Colon (tissue), 2 donors: ENCODE measurements around the gene DUSP28.
"Not testable (repeated sequence)": the region's sequence is repeated elsewhere in the genome, so short reads cannot be mapped to it uniquely, and the experiment has no call there.

Source experiments
- FAIRE-seq: peaks from 2 replicates; lab custom pipeline; 2012; peaks lifted over from hg19 to GRCh38; lab: Jason Lieb, UNC
- donor health status: control.
- donor health status: control.

DUSP28 gene

DNA sequence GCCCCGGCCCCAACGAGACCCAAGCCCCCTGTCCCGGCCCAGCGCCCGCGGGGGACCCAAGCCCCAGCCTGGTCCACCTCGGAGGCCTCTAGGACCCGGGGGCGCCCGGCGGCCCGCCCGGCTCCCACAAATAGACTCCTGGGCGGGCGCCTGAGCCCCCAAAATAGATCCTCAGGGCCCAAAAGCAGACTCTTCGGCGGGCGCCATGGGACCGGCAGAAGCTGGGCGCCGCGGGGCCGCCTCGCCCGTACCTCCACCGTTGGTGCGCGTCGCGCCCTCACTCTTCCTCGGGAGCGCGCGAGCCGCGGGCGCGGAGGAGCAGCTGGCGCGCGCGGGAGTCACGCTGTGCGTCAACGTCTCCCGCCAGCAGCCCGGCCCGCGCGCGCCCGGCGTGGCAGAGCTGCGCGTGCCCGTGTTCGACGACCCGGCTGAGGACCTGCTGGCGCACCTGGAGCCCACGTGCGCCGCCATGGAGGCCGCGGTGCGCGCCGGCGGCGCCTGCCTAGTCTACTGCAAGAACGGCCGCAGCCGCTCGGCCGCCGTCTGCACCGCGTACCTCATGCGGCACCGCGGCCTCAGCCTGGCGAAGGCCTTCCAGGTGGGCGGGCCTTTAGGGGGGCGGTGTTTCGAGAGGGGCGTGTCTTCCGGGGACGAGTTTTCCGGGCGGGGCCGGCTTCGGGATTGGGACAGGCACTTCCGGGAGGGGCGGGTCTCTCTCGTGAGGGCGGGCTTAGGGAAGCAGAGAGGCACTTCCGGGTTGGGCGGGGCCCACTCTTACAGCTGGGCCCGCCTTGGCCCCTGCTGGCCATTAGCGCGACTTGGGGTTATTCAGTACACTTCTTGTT, 545 bp downstream of the DUSP28 start:
- FAIRE-seq, result no peak

DNA sequence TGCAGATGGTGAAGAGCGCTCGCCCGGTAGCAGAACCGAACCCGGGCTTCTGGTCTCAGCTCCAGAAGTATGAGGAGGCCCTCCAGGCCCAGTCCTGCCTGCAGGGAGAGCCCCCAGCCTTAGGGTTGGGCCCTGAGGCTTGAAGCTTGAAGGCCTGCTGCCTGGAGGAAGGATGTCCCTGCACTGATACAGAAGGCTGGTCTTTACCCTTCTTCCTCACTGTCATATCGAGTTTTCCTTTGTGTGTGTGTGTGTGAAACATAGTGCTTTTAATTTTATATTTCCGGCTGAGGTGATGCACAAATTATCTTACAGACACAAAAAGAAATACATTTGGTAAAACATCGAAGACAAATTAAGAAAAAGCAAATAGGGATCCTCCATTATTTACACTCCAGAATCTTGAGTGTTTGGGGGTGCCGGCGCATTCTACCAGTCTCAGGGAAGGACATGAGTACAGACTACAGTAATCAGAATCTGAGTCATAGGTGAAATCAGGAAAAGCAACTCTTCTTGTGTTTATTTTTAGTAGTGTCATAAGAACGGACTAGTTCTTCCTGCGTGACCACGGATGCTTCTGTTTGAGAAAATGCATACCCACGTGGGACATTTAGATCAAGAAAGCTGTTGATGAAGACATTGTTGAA, 1.3 kb downstream of the DUSP28 start:
- no peak for FAIRE-seq

DNA sequence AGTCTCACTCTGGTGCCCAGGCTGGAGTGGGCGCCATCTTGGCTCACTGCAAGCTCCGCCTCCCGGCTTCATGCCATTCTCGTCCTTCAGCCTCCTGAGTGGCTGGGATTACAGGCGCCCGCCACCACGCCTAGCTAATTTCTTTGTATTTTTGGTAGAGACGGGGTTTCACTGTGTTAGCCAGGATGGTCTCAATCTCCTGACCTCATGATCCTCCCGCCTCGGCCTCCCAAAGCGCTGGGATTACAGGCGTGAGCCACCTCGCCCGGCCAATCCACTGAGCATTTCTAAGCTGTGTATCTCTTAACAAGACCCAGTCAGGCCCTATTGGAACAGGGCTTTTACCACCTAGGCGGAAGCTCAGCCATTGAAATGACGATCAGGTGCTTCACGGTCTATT, 3.1 kb downstream of the DUSP28 start:
- not testable (repeated sequence) for FAIRE-seq

DNA sequence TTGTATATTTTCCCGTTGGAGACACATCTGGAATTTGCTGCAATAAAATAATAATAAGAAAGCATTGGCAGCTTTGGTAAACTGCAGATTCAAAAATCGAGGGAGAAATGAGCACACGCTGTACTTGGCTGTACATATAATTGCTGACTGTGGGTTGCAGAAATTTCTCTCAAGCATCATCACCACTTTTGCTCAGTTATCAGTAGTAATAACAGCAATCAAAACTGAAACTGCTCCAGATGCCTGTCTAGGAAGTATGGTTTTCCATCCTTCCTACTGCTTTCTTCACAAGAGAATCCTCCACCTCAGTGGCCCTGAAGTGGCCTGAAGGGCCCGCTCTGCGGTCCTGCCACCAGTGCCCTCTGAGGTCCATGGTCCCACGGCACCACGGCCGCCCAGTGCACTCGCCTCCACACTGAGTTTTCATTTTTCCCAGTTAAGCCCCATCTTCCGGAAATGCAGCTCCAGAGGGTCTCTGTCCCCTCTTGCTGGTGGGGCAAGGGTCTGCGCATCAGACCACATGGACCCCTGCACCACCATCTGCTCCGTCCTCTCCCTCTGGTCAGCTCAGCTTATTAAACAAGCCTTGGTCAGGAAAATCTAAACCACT, 3.9 kb downstream of the DUSP28 start:
- FAIRE-seq, result no peak

DNA sequence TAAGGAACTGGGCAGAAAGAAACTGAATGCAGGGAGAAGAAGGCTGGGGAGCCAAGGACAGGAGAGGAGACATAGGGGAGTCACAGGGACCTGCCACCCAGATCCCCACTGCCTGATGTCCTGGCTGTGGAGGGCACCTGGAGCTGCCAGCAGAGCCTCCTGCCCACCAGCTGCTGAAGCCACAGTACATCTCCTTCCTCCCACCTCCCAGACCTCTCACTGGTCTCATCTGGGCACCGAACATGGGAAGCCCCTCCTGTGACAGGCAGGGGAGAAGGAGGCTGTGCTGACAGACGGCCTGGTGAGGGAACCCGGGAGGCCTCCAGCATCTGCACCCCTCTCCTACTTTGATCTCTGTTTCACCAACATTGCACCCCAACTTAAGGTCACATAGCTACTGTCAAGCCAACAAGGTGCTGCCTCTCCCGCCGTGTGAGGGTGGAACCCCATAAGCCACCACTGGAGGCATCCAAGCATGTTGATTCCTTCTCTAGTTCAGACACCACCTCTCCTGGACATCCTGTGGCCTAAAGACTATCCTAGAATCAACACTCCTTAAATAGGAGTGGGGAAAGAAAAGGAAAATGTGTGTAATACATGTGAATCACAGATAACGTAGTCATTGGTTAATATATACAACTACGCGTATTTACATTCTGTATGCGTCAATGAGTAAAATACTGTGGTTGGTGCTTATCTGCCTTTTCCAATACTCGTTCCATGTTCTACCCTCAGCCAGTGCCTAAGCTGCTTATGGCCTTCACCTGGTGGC, 4.6 kb downstream of the DUSP28 start:
- no peak for FAIRE-seq

DNA sequence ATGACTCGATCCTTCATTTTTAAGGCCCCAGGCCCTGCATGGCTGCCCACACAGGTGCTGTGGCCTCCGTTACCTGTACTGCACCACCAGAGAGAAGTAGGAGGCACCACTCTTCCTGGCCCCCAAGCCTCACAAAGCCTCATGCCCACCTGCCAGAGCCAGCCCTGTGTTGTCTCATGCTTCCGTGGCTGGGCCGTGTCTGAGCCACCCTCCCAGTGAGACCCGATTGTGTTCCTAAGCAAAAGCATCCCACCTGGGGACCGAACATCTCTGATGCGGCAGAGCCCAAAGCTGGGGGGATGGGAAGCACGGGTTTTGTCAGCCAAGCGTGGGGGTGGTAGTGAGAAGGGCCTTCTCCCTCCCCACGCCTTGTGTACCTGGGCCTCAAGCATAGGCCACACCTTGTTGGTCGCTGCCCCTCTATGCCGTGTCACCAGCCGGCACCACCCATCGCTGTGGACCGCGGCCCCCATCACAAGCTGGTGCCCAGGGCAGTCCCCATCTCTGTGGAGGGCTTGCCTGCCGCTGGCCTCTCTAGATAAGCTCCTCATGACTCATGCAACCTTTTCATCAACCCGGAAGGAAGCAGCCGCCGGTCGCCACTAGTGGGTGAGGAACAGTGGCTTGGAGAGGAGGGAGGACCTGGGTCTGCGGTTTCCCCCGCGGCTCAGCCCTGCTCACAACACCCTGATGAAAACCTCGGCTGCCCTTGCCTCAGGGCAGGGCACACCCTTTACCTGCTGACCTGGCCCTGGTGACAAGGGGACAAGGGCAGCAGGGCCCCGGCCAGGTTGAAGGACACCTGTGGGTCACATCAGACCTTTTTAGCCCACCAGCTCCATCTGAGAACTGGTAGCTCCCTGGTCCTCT, 5.4 kb downstream of the DUSP28 start:
- FAIRE-seq, result no peak

DNA sequence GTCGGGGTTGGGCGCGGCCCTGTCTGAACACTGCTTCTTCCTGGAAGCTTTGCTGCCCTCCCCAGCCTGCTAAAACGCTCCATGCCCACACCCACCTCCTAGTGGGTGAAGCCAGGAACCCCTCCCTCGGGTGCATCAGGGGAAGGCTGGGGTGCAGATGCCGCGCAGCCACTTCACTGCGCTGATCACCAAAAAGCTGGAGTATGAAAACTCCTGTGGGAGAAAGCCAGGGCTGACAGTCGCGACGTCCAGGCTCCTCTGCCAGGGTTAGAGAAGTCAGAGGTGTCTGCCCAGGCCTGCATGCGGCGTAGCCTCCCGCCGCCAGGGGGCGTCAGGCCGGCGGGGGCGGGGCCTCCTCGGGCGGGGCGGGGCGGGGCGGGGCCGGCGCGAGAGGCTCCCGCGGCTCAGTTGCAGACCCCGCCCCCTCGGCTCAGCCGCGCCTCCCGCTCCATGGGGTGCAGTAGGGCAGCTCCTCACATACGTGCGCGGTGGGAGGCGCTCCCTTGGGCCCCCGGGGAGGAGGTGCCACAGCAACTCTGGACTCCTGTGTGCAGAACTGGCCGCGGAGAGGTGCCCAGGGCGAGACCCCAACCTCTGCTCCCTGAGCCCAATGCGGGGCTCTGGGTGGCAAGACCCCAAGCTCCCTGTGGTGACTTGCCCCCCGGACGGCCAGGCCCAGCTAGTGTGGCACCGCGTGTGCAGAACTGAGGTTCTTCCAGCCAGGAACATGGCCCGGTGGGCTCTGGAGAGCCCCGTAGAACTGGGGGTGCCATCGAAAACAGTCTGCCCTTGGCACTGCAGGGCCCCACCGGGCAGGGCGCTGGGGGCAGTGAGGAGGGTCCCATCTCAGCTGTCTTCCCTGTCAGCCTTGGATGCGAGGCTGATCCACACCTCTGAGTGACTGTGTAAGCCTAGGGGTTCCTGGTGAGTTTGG, 6.3 kb downstream of the DUSP28 start:
- no peak for FAIRE-seq

DNA sequence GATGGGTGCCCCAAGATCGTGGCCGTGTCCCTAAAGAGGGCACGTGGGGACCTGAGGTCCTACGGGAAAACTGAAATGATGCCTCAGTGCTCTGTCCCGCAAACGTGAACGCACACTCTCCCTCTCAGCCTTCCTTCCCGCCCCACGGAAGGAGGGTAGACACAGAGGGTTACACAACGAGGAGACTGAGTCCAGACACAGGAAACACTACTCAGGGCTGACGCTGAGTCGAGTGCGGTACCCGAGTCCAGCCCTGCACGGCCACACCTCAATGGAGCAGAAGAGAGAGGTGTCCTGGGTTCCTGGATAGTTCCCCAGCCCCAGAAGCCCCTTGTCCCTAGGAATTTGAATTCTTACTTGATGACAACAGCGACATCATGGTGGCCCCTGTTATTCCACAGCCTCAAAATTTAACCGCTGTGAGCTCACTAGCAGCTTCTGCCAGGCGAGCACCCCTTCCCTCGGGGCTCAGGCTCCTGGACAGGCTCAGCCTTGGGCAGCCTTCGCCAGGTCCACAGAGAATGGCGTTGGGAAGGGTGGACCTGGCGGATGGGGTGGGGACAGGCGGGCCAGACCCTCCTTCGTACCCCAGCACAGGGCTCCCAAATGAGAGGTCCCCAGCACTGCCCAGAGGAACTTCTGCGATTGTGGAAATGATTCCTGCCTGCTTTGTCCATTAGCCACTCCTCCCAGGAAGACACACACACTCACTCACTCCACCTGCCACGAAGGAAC, 7.1 kb downstream of the DUSP28 start:
- no peak for FAIRE-seq

DNA sequence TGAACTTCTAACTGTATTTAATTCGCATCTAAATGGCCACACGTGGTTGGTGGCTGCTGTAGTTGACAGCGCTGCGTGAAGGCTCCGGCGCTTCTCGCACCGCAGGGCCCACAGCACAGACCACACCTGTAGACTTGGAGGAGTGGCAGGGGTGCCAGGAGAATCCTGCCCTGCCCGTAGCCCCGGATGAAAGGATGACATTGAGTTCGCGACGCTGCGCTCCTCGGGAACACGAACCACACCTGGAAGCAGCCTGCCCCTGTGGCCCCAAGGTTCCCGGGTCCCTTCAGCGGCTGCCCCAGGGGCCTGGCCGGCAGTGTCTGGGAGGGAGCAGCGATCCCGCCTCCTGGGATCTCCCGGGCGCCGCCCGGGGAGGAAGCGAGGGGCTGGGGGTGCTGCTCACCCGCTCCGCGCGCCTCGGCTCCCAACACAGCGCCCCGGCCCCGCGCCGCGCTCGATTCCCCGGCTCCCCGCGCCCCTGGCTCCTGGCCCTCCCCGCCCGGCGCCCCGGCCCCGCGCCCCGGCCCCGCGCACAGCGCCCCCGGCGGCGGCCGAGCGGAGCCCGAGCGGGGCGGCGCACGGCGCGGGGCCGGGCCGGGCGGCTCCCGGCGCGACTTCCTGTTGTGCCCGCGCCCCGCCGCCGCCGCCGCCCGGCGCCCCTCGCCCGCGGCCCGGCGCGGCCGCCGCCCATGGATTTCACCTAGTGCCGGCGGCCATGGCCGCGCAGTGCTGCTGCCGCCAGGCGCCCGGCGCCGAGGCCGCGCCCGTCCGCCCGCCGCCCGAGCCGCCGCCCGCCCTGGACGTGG, 7.9 kb downstream of the DUSP28 start, which contains the start of gene RNPEPL1:
Gene RNPEPL1 (plus strand): TSS at position 613 of the 806 bp plus-strand sequence. CDS start 103 bp downstream, at position 716.
- FAIRE-seq, result no peak

DNA sequence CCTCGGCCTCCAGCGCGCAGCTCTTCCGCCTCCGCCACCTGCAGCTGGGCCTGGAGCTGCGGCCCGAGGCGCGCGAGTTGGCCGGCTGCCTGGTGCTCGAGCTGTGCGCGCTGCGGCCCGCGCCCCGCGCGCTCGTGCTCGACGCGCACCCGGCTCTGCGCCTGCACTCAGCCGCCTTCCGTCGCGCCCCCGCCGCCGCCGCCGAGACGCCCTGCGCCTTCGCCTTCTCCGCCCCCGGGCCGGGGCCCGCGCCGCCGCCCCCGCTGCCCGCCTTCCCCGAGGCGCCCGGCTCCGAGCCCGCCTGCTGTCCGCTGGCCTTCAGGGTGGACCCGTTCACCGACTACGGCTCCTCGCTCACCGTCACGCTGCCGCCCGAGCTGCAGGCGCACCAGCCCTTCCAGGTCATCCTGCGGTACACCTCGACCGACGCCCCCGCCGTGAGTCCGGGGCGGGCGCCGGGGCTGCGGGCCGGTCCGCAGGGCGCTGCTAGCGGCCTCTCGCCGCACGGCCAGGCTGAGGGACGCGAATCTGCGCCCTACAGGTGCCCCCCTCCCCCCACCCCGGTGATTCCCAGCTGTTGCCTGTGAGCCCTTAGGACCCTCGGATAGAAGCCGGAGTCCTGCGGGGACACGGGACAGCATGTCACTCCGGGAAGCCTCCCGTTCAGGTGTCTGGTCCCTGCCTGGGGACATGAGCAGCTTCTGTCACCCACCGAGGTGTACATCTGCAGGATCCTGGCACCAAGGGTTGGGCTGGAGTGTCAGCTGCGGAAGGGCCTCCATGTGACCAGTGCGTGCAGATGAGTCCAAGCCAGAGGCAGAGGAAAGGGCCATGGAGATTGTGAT, 8.7 kb downstream of the DUSP28 start:
- FAIRE-seq, result no peak

DNA sequence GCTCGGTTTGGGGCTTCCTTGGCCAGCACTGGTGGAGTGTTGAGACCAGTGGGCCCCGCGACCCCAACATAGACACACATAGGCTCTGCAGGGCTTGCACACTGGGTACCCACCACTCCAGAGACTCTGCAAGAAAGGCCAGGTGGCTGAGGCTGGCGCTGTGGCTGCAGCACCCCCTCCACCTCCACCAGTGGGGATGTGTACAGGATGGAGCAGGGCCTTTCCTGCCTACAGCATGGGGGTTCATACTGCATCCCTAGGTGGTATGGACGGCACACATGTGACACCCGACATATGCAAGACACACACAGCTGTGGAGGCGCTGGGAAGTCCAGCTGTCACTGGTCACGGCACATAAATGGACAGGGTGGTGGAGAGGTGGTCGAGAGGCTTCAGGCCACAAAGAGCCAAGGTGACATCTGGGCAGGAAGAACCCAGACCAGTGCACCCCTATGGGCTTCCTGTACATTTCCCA, 9.4 kb downstream of the DUSP28 start:
- no peak for FAIRE-seq

DNA sequence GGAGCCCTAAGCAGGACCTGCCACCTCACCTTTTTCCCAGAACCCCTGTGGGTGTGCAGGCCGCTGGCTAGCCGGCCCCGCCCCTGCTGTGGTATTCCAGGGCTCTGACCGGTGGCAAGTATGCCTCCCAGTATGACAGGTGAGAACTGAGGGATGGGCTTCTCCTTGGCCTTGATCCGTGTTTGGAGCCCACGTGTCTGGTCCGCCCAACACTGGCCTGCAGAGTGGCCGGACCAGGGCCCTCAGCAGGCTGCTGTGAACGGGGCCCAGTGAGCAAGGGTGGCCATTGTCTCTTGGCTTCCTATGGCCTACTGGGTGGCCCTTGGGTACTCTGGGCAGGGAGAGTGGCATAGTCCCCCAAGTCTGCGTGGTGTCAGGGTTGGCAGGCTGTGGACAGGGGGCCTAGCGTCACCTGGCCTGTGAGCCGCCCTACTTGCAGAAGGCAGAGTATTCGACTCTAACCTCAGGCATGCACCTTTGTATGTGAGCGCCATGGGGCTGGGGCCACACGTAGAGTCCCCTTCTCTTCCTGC, 9.9 kb downstream of the DUSP28 start:
- FAIRE-seq, result no peak

DNA sequence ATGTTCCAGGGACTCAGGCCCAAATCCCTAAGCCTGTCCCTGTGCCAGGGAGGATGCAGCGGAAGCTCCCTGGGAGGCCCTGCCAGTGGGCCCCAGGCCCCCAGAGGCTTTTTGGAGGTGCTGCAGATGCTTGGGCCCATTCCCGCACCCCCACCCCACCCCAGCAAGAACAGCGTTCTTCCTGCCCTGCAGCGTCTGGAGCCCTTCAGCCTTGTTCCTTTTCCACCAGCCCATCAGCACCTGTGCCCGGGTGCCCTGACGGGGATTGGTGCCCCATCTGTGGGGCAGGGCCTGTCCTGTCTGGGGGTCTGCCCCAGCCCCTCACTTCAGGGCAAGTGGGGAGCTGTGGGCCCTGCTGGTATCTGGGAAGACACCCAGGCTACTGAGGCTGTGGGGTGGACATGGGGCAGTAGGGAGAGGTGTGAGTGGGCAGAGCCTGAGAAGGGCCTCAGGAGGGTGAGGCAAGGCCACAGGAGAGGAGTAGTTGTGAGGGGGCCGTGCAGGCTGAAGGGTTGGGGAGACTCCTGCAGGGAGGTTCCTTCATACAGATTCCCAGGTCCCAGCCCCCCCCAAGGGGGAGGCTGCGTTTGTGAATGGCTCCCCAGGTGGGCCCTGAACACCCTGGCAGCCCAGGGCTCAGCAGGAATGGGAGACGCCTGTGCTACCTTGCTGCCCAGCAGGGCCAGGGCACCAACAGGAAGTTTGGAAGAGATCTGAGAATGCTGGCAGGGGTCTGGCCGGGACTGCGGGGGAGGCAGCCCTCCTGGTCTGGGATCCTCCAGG, 10.6 kb downstream of the DUSP28 start:
- no peak for FAIRE-seq

DNA sequence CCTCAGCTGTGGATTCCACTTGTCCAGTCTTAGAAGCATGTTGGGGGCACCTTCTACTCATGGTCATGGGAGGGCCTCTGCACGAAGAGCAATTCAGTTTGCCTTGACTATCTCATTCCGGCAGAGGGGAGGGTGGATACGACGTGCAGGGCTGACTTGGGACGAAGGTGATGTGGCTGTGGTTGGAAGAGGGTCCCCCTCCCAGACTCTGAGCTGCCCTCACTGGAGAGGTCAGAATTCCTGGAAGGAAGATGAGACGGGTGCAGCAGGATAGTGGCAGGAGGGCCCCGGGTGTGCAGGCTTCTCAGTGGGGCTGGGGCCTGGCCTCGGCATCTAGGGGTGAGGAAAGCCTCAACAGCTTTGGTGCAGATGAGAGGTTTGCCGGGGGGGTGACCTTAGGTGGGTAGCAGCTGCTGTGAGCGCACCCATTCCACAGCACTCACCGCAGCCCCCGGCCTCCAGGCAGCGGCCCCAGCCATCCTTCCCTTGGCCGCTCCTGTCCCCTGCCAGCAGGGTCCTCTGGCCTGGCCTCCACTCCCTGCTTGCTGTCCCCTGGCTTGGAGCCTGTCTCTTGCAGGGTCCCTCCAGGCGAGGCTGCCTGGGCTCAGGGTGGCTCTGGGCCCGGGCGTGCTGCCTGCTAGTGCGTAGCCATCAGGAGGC, 11.3 kb downstream of the DUSP28 start:
- no peak for FAIRE-seq

DNA sequence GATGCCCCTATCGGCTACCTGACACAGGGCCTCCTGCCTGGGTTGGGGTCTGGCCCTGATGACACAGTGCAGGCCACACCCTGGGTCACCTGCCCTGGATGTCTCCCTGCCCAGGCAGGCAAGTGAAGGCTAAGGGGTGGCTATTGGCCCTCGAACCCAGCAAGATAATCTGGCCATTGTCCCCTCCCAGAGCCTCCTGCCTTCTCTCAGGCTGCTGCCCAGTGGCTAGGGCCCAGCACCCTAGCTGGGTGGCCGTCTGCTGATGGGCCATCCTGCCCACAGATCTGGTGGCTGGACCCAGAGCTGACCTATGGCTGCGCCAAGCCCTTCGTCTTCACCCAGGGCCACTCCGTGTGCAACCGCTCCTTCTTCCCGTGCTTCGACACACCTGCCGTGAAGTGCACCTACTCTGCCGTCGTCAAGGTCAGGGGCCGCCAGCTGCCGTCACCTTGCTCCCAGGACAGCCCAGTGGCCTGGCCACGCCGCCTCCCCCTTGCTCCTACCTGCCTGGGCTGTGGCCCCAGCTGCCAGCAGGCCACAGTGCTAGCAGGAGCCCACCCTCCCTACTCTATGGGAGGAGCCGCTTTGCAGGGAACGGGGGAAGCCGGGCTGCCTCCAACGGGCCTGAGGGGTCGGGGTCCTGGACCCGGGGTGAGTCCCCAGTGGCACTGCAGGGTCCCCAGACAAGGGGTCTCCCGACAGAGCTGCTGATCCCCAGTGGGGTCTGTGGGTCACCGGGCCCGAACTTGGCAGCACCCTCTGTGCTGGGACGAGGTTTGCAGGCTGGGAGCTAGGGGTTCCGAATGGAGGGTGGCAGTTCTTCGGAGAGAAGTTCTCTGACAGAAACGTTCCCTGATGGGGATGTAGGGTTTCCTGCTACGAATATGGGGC, 12.2 kb downstream of the DUSP28 start:
- no peak for FAIRE-seq
